ENCODE results near the gene NAIF1. TPM values are rescaled to one million over a fixed set of nuclear protein-coding genes. Genes with fewer than 3 reads are reported as not detected.
A peak's percentile ranks its signal among the peaks of the same experiment; 100 is the strongest.
"Not testable (repeated sequence)": the region's sequence is repeated elsewhere in the genome, so short reads cannot be mapped to it uniquely, and the experiment has no call there.

NAIF1 gene, protein sequence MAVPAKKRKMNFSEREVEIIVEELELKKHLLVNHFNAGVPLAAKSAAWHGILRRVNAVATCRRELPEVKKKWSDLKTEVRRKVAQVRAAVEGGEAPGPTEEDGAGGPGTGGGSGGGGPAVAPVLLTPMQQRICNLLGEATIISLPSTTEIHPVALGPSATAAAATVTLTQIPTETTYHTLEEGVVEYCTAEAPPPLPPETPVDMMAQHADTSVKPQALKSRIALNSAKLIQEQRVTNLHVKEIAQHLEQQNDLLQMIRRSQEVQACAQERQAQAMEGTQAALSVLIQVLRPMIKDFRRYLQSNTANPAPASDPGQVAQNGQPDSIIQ
- polyA plus RNA-seq = 10 to 100 TPM in 2 of 3 donors, 1 to 10 TPM in 1; 5.1 to 17.2 (median 10.5) TPM

DNA sequence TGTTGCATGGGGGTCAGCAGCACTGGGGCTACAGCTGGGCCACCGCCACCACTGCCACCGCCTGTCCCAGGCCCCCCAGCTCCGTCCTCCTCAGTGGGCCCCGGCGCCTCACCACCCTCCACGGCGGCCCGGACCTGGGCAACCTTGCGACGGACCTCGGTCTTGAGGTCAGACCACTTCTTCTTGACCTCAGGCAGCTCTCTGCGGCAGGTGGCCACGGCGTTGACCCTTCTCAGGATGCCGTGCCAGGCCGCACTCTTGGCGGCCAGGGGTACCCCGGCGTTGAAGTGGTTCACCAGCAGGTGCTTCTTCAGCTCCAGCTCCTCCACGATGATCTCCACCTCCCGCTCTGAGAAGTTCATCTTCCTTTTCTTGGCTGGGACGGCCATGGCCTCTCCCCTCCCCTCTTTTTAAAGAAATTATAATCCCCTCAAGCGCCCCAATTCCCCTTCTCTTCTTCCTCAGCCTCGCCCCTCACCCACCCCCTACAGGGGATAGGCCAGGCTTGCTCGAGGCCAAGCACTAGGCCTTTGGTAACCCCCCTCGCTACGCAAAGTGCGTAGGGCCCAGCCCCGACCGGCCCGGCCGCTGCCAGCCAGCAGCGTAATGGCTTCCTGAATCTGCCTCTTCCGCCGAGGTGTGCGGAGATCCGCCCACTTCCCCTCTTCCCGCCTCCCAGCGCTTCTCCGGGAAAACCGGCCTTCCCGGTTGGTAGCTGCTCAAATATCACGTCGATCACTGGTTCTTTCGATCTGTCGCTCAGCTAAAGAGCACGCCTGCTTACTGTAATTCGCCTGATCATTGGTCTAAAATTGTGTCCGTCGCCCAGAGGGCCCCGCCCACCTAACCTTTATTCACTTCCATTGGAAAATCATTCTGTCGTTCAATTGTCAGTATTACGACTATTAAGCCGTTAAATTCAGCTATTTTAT lies at the start of gene NAIF1:
Gene NAIF1 (minus strand): TSS at position 608 of the 932 bp plus-strand sequence. CDS start 219 bp downstream, at position 389.
- peak within 1 kb of the TSS in 4 of 6 donors; percentile 78 to 94 (median 89) for H3K27ac Mint-ChIP-seq

DNA sequence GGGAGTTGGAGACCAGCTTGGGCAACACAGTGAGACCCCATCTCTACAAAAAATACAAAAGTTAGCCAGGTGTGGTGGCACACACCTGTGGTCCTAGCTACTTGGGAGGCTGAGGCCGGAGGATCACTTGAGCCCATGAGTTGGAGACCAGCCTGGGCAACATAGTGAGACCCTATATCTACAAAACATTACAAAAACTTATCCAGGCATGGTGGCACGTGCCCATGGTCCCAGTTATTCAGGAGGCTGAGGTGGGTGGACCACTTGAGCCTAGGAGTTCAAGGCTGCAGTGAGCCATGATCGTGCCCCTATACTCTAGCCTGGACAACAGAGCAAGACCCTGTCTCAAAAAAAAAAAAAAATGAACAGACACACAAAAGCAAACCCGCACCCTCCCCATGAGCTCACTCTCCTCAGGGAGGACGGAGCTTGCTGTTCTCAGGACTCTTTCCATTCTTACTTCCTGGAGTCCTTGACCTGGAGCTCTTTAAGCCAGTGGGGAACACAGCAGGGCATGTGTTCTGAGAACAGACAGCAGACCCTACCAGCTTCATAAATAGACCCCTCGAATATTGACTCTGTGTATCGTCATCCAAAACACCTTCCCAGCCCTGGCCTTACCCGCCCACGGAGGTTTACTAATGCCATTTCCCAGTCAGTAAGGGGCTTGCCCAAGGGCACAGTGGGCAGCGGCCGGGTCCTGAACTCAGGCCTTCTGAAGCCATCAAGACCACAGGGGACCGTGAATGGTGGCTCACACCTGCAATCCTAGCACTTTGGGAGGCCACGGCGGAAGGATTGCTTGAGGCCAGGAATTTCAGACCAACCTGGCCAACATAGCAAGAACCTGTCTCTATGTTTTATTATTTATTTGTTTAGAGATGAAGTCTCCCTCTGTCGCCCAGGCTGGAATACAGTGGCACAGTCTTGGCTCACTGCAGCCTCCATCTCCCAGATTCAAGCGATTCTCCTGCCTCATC lies 49.3 kb upstream of the NAIF1 start:
- H3K9me3 Mint-ChIP-seq = no peaks in the 10 kb centered on the region
- no peak overlapping the region for H3K27ac Mint-ChIP-seq
- peaks cover 0 to 7% (median 5%) of the 10 kb centered on the region in 3 donors for H3K36me3 Mint-ChIP-seq
- H3K4me1 Mint-ChIP-seq = peaks cover 4 to 7% of the 10 kb centered on the region in 2 donors
- no peak for DNase-seq
- no peak overlapping the region for H3K4me3 Mint-ChIP-seq
- peaks cover 3 to 5% (median 3%) of the 10 kb centered on the region in 3 donors for H3K27me3 Mint-ChIP-seq (ENCODE audit: low read depth in 3 of 3)

More for the DNA sequence above, at the start of gene NAIF1:
- peak; percentile 96 to 98 (median 98) for DNase-seq
- Mint-ChIP-seq H3K27me3 (ENCODE audit: low read depth in 3 of 3) (peaks cover 0 to 4% (median 0%) of the 10 kb centered on the region in 3 donors), H3K4me3 (peak within 1 kb of the TSS in 4 of 5 donors; percentile 72 to 93 (median 91)), H3K9me3 (no peaks in the 10 kb centered on the region), H3K36me3 (peaks cover 0 to 3% (median 0%) of the 10 kb centered on the region in 3 donors), H3K4me1 (peaks cover 43 to 45% of the 10 kb centered on the region in 2 donors)

DNA sequence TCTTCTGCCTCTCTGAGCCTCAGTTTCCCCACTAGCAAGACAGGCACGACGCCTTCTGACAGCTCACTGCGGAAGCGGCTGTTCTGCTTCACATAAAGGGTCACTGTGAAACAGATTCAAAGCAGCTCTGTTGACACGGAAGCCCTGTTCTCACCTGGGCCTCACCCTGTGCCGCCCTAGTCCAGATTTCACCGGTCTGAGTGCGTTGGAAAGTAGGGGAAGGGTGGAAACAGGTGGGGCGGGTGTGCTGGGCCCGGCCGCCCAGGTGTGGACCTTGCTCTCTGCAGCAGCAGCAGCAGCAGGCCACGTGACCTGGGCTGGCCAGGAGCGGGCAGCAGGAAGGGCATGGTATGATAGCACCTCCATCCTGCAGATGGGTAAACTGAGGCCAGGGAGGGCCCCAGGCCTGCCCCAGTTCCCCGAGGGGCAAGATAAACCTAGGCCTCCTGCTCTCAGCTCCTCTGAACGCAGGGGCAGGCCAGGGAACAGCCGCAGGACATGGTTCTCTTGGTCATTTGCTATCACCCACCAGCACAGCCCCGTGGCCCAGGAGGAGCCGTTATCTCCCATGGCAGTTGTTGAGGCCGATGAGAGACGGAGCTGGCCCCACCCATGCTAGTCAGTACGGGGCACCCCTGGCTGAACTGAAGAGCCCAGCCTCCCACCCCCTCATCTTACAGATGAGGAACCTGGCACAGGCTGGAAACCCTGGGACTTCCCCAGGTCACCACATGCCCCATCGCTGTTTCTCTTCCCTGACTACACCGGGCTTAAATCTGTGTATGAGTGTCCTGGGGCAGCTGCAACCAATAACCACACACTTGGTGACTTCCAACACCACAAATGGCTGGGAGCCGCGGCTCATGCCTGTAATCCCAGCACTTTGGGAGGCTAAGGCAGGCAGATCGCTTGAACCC lies 48.3 kb upstream of the NAIF1 start:
- Mint-ChIP-seq H3K4me3 (no peak overlapping the region), H3K27ac (no peak overlapping the region), H3K27me3 (ENCODE audit: low read depth in 3 of 3) (peaks cover 3 to 5% (median 3%) of the 10 kb centered on the region in 3 donors), H3K9me3 (no peaks in the 10 kb centered on the region), H3K36me3 (peaks cover 0 to 8% (median 7%) of the 10 kb centered on the region in 3 donors), H3K4me1 (peaks cover 4 to 7% of the 10 kb centered on the region in 2 donors)
- no peak for DNase-seq

DNA sequence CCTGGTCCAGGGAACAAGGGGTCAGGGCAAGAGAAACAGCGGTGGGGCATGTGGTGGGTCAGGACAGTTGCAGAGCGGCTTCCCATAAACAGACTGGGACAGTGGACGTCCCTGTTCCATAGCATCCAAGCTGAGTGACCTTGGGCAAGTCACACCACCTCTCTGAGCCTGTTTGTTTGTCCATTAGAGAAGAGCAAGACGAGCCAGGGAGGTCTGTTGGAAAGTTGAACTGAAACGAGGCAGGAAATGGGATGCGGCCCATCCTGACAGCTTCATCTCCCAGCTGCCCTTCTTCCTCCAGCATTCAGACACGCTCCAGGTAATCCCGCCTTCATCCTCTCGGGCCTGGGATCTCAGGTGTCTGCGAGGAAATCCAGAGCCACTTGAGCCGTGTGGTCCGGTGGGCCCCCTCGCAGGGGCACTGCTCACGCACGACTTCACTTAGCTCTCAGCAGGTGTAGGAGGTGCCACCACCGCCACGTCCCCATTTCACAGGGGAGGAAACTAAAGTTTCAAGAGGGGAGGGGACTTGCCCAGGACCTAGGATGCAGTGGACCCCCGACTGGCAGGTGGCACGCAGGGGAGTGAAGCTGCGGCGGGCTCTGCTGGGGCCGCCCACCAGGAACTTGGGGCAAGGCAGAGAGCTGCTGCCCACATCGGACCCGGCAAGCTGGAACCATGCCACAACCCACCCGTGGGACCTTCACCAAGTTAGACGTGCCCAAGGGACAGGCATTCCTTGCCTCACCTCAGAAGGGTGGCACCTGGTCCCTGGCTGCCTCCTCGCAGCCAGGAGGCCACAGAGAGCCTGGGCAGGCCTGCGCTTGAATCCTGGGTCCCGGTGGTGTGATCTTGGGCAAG lies 47.4 kb upstream of the NAIF1 start:
- H3K4me3 Mint-ChIP-seq = no peak overlapping the region
- no peaks in the 10 kb centered on the region for H3K9me3 Mint-ChIP-seq
- DNase-seq = no peak
- H3K36me3 Mint-ChIP-seq = peaks cover 3 to 8% (median 7%) of the 10 kb centered on the region in 3 donors
- no peak overlapping the region for H3K27ac Mint-ChIP-seq
- H3K4me1 Mint-ChIP-seq = peaks cover 4 to 7% of the 10 kb centered on the region in 2 donors
- peaks cover 3 to 5% (median 3%) of the 10 kb centered on the region in 3 donors for H3K27me3 Mint-ChIP-seq (ENCODE audit: low read depth in 3 of 3)

DNA sequence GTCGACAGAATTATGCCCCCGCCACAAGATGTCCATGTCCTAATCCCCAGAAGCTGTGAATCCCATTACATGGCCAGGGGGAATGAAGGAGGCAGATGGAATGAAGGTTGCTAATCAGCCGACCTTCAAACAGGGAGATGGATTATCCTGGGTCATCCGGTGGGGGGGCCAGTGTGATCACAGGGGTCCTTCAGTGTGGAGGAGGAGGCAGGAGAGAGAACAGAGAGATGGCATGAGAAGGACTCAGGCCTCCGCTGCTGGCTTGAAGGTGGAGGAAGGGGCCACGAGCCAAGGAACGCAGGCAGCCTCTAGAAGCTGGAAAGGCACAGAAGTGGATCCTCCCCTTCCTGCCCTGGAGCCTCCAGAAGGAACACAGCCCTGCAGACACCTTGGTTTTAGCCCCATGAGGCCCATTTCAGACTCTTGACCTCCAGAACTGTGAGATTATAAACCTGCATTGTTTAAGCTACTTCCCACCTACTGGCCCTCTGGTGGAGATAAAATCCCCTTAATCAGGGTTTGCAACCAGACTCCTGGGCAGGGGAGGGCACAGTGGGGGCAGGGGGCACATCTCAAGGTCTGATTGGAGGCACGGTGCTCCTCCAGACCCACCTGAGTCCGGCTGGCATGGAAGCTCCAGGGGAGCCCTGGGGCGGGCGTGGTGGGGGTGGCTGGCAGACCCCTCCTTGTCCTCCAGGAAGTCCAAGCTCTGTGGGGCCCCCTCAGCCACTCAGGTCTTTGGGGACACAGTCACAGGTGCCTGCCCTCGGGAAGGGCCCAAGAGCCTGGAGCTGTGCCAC lies 46.6 kb upstream of the NAIF1 start:
- Mint-ChIP-seq H3K36me3 (peaks cover 7 to 11% (median 8%) of the 10 kb centered on the region in 3 donors), H3K4me1 (peaks cover 4 to 7% of the 10 kb centered on the region in 2 donors), H3K27ac (peak overlapping the region in 1 of 6 donors; percentile 50), H3K27me3 (ENCODE audit: low read depth in 3 of 3) (peaks cover 2 to 5% (median 3%) of the 10 kb centered on the region in 3 donors), H3K4me3 (no peak overlapping the region), H3K9me3 (no peaks in the 10 kb centered on the region)
- DNase-seq = no peak

DNA sequence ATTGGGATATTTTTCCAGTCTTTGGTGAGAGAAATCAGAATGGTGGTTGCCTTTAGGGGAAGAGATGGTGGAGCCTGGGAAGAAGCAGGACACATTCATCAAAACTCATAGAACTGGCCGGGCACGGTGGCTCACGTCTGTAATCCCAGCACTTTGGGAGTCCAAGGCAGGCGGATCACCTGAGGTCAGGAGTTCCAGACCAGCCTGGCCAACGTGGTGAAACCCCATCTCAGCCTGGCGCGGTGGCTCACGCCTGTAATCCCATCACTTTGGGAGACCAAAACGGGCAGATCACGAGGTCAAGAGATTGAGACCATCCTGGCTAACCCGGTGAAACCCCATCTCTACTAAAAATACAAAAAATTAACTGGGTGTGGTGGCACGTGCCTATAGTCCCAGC lies 44.6 kb upstream of the NAIF1 start:
- H3K4me3 Mint-ChIP-seq; H3K27me3 Mint-ChIP-seq (ENCODE audit: low read depth in 3 of 3); H3K4me1 Mint-ChIP-seq; H3K27ac Mint-ChIP-seq; DNase-seq; H3K9me3 Mint-ChIP-seq: not testable (repeated sequence)
- H3K36me3 Mint-ChIP-seq = peaks cover 4 to 18% (median 8%) of the 10 kb centered on the region in 3 donors

DNA sequence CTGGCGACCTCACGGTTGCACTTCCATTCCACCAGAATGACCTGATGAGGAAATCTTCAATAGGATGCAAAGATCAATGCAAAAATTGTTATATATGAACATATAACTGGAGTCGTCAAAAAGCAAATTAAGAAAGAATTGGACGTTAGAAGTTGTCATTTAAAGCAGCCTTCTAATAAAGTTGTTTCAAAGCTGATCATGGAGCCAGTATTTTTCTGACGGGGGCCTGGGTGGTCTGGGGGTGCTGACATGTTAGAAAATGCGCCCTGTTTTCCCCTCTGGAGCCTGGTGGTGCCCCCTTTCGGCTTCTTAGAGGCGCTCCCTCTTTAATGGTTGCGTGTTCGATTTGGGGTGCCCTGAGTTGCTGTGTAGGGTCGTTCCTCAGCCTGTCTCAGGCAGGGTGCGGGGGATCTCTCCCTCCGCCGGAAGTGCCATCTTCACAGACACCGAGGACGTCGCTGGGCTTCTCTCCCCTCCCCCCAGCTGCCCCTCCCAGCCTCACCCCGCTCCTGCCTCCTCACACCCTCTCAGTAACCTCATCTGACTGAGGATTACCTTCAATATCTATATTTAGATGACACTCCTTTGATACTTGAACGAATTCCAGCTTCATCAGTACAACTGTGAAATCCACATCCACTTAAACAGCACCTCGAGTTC lies 42.1 kb upstream of the NAIF1 start:
- H3K27me3 Mint-ChIP-seq (ENCODE audit: low read depth in 3 of 3) = no peaks in the 10 kb centered on the region
- no peak overlapping the region for H3K4me3 Mint-ChIP-seq

DNA sequence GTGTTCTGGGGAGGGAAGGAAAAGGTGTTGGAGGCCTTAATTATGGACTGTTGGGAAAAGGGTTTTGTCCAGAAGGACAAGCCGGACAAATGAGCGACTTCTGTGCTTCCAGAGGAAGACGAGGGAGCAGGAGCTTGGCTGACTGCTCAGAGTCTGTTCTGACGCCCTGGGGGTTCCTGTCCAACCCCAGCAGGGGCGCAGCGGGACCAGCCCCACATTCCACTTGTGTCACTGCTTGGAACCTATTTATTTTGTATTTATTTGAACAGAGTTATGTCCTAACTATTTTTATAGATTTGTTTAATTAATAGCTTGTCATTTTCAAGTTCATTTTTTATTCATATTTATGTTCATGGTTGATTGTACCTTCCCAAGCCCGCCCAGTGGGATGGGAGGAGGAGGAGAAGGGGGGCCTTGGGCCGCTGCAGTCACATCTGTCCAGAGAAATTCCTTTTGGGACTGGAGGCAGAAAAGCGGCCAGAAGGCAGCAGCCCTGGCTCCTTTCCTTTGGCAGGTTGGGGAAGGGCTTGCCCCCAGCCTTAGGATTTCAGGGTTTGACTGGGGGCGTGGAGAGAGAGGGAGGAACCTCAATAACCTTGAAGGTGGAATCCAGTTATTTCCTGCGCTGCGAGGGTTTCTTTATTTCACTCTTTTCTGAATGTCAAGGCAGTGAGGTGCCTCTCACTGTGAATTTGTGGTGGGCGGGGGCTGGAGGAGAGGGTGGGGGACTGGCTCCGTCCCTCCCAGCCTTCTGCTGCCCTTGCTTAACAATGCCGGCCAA lies 41.3 kb upstream of the NAIF1 start:
- Mint-ChIP-seq H3K36me3 (peaks cover 7 to 24% (median 8%) of the 10 kb centered on the region in 3 donors), H3K27ac (peak overlapping the region in 2 of 6 donors; percentile 5 to 40), H3K9me3 (no peaks in the 10 kb centered on the region), H3K4me1 (no peaks in the 10 kb centered on the region), H3K4me3 (no peak overlapping the region), H3K27me3 (ENCODE audit: low read depth in 3 of 3) (no peaks in the 10 kb centered on the region)
- no peak for DNase-seq

More for the DNA sequence above, 42.1 kb upstream of the NAIF1 start:
- DNase-seq = no peak
- H3K27ac Mint-ChIP-seq = peak overlapping the region in 2 of 6 donors; percentile 1 to 38
- H3K36me3 Mint-ChIP-seq = peaks cover 4 to 21% (median 8%) of the 10 kb centered on the region in 3 donors
- no peaks in the 10 kb centered on the region for H3K4me1 Mint-ChIP-seq
- H3K9me3 Mint-ChIP-seq = no peaks in the 10 kb centered on the region

DNA sequence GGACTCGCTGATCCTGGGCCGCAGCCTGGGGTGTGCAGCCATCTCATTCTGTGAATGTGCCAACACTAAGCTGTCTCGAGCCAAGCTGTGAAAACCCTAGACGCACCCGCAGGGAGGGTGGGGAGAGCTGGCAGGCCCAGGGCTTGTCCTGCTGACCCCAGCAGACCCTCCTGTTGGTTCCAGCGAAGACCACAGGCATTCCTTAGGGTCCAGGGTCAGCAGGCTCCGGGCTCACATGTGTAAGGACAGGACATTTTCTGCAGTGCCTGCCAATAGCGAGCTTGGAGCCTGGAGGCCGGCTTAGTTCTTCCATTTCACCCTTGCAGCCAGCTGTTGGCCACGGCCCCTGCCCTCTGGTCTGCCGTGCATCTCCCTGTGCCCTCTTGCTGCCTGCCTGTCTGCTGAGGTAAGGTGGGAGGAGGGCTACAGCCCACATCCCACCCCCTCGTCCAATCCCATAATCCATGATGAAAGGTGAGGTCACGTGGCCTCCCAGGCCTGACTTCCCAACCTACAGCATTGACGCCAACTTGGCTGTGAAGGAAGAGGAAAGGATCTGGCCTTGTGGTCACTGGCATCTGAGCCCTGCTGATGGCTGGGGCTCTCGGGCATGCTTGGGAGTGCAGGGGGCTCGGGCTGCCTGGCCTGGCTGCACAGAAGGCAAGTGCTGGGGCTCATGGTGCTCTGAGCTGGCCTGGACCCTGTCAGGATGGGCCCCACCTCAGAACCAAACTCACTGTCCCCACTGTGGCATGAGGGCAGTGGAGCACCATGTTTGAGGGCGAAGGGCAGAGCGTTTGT lies 40.5 kb upstream of the NAIF1 start:
- no peaks in the 10 kb centered on the region for H3K4me1 Mint-ChIP-seq
- no peaks in the 10 kb centered on the region for H3K9me3 Mint-ChIP-seq
- H3K4me3 Mint-ChIP-seq = no peak overlapping the region
- no peak for DNase-seq
- no peaks in the 10 kb centered on the region for H3K27me3 Mint-ChIP-seq (ENCODE audit: low read depth in 3 of 3)
- peak overlapping the region in 3 of 6 donors; percentile 5 to 49 (median 40) for H3K27ac Mint-ChIP-seq
- H3K36me3 Mint-ChIP-seq = peaks cover 7 to 22% (median 9%) of the 10 kb centered on the region in 3 donors

All from immature natural killer cell (primary cell).